CD14-positive monocyte (primary cell): ENCODE results near the gene CGA. TPM values are rescaled to one million over a fixed set of nuclear protein-coding genes. Genes with fewer than 3 reads are reported as not detected.
A peak's percentile ranks its signal among the peaks of the same experiment; 100 is the strongest.

Source experiments
- DNase-seq, 3 donors: peaks; one replicate each; pipeline ENCODE4 v3.0.0-alpha.2; 2011 to 2022
- H2AFZ ChIP-seq: 2 replicates; pipeline ENCODE4 v1.6.0; 2012; ENCODE audit warnings: mild to moderate bottlenecking, low read depth, low read length, inconsistent platforms; ENCODE audit not compliant: insufficient read depth, poor library complexity, severe bottlenecking
- H3K27ac ChIP-seq, 2 donors: 1 replicate in 1 of 2; 2 replicates in 1 of 2; pipeline ENCODE4 v1.5.1; 2012 to 2013; ENCODE audit warnings: low read length in 2 of 2, control low read depth in 1 of 2, inconsistent platforms in 1 of 2, low read depth in 1 of 2, mild to moderate bottlenecking in 1 of 2
- H3K27me3 ChIP-seq, 2 donors: one replicate each; pipeline versions ENCODE4 v1.6.0 to v1.6.1; 2011 to 2013; ENCODE audit warnings: low read length in 2 of 2; ENCODE audit not compliant: control insufficient read depth in 2 of 2, insufficient read depth in 2 of 2
- H3K36me3 ChIP-seq, 2 donors: replicated peaks in 1 of 2; 1 replicate in 1 of 2; 2 replicates in 1 of 2; pipeline versions ENCODE4 v1.5.1 to v1.6.1; 2012 to 2013; ENCODE audit warnings: low read length in 2 of 2, control low read depth in 1 of 2, inconsistent platforms in 1 of 2, mild to moderate bottlenecking in 1 of 2; ENCODE audit not compliant: insufficient read depth in 2 of 2, control insufficient read depth in 1 of 2
- H3K4me1 ChIP-seq, 2 donors: 1 replicate in 1 of 2; 2 replicates in 1 of 2; pipeline versions ENCODE4 v1.5.1 to v1.6.1; 2012 to 2013; ENCODE audit warnings: low read length in 2 of 2, control low read depth in 1 of 2, inconsistent platforms in 1 of 2, mild to moderate bottlenecking in 1 of 2, moderate library complexity in 1 of 2; ENCODE audit not compliant: insufficient read depth in 2 of 2, control insufficient read depth in 1 of 2
- H3K4me2 ChIP-seq: replicated peaks from 2 replicates; pipeline ENCODE3; 2012; ENCODE audit warnings: low read length, moderate library complexity, mild to moderate bottlenecking; ENCODE audit not compliant: poor library complexity, severe bottlenecking; ENCODE audit errors: extremely low read depth
- H3K4me3 ChIP-seq, 3 experiments: fragments of 200-600 bp in 1 of 3; sonication (generic) in 1 of 3; replicated peaks in 1 of 3; 1 replicate in 2 of 3; 2 replicates in 1 of 3; pipeline ENCODE4 v1.5.1; 2011 to 2013; ENCODE audit warnings: low read length in 3 of 3, mild to moderate bottlenecking in 3 of 3, control low read depth in 2 of 3, low read depth in 2 of 3, inconsistent platforms in 1 of 3, moderate library complexity in 1 of 3
- H3K79me2 ChIP-seq: 2 replicates; pipeline ENCODE4 v1.6.0; 2012; ENCODE audit warnings: mild to moderate bottlenecking, control low read depth, inconsistent platforms, low read length, moderate library complexity; ENCODE audit not compliant: insufficient read depth
- H3K9ac ChIP-seq: 2 replicates; pipeline ENCODE4 v1.6.0; 2017; ENCODE audit warnings: low read length, mild to moderate bottlenecking; ENCODE audit not compliant: insufficient read depth, poor library complexity, severe bottlenecking
- H3K9me3 ChIP-seq, 2 donors: replicated peaks in 1 of 2; 1 replicate in 1 of 2; 2 replicates in 1 of 2; pipeline versions ENCODE4 v1.5.1 to v1.6.1; 2012 to 2013; ENCODE audit warnings: low read length in 2 of 2, control low read depth in 1 of 2; ENCODE audit not compliant: control insufficient read depth in 1 of 2, insufficient read depth in 1 of 2
- H4K20me1 ChIP-seq: 2 replicates; pipeline ENCODE4 v1.6.0; 2012; ENCODE audit warnings: mild to moderate bottlenecking, low read length, control low read depth, moderate library complexity; ENCODE audit not compliant: insufficient read depth
- H3K27ac Mint-ChIP-seq, 7 donors: one replicate each; pipeline ENCODE4 v1.8.0; 2020; ENCODE audit warnings: mild to moderate bottlenecking in 7 of 7, mixed read lengths in 7 of 7, moderate library complexity in 6 of 7, inconsistent platforms in 2 of 7
- H3K27me3 Mint-ChIP-seq, 3 donors: one replicate each; pipeline ENCODE4 v1.8.0; 2021 to 2022; ENCODE audit warnings: low read depth in 3 of 3, mild to moderate bottlenecking in 3 of 3, mixed read lengths in 3 of 3, moderate library complexity in 3 of 3, inconsistent platforms in 1 of 3
- H3K36me3 Mint-ChIP-seq, 2 donors: one replicate each; pipeline ENCODE4 v1.8.0; 2020; ENCODE audit warnings: mixed read lengths in 2 of 2, inconsistent platforms in 1 of 2, mild to moderate bottlenecking in 1 of 2
- H3K4me1 Mint-ChIP-seq: one replicate; pipeline ENCODE4 v1.8.0; 2020; ENCODE audit warnings: mild to moderate bottlenecking, mixed read lengths
- H3K4me3 Mint-ChIP-seq, 2 donors: one replicate each; pipeline ENCODE4 v1.8.0; 2020; ENCODE audit warnings: mild to moderate bottlenecking in 2 of 2, mixed read lengths in 2 of 2, moderate library complexity in 1 of 2
- H3K9me3 Mint-ChIP-seq, 7 donors: one replicate each; pipeline ENCODE4 v1.8.0; 2020 to 2022; ENCODE audit warnings: mixed read lengths in 7 of 7, mild to moderate bottlenecking in 6 of 7, moderate library complexity in 6 of 7, inconsistent platforms in 2 of 7
- CTCF ChIP-seq: fragments of 200-600 bp; IDR thresholded peaks from one replicate; pipeline ENCODE4 v1.8.0; 2022; ENCODE audit warnings: antibody characterized with exemption, mild to moderate bottlenecking
- WGBS: methylation state at CpG from one replicate; pipeline ENCODE4 v1.1.5; 2013; ENCODE audit warnings: missing lambda C conversion rate; ENCODE audit not compliant: insufficient coverage; 5-methylcytosine and 5-hydroxymethylcytosine counted together
- intact Hi-C, 2 donors: fragments of 100-400 bp; cut with micrococcal nuclease; formaldehyde crosslinking; loops; one replicate each; pipeline versions ENCODE4 v1.15.0 to v1.15.1; 2023
- polyA plus RNA-seq, 3 donors: library from polyadenylated mRNA; depleted of rRNA in 1 of 3; unstranded in 2 of 3; stranded (reverse) in 1 of 3; fragments of 300-500 nt in 2 of 3; fragments of >200 nt in 1 of 3; fragmentation: Illumina TruSeq in 2 of 3; gene quantifications; 1 replicate in 2 of 3; 2 replicates in 1 of 3; pipeline ENCODE4 v1.2.3, GENCODE V29; 2012 to 2021

Gene CGA
- polyA plus RNA-seq, 3 donors: not detected

- H3K27ac Mint-ChIP-seq: no peak overlapping the region
- Histone ChIP-seq H3K27ac (no peak overlapping the region), H3K4me1 (peaks cover 0 to 8% of the 10 kb centered on the region in 2 donors), H4K20me1 (no peaks in the 10 kb centered on the region), H3K4me2 (no peak overlapping the region), H3K36me3 (no peaks in the 10 kb centered on the region), H3K79me2 (no peaks in the 10 kb centered on the region), H2AFZ (peak overlapping the region; percentile 9), H3K27me3 (no peaks in the 10 kb centered on the region), H3K9me3 (no peaks in the 10 kb centered on the region), H3K4me3 (no peak overlapping the region), H3K9ac (no peak overlapping the region)
- DNase-seq: no peak
- TF ChIP-seq CTCF: no peak
- peaks cover 1 to 2% (median 1%) of the 10 kb centered on the region in 3 donors for H3K27me3 Mint-ChIP-seq
- 13% methylated on average over 1 of the region's 2 CpGs for WGBS
- H3K4me1 Mint-ChIP-seq: peaks cover 11% of the 10 kb centered on the region
- no peaks in the 10 kb centered on the region for H3K36me3 Mint-ChIP-seq
- H3K9me3 Mint-ChIP-seq: peaks cover 0 to 3% (median 0%) of the 10 kb centered on the region in 7 donors
- intact Hi-C loops: no loop called here
- no peak overlapping the region for H3K4me3 Mint-ChIP-seq
These were observed 20.7 kb upstream of the CGA start for GRCh38 chr6:87115402-87116135.

- H3K4me1 Mint-ChIP-seq: peaks cover 14% of the 10 kb centered on the region
- Histone ChIP-seq H3K27ac (no peak overlapping the region), H3K9ac (no peak overlapping the region), H3K36me3 (no peaks in the 10 kb centered on the region), H3K4me2 (no peak overlapping the region), H3K9me3 (no peaks in the 10 kb centered on the region), H4K20me1 (no peaks in the 10 kb centered on the region), H3K79me2 (no peaks in the 10 kb centered on the region), H3K4me3 (no peak overlapping the region), H3K27me3 (no peaks in the 10 kb centered on the region), H2AFZ (no peak overlapping the region), H3K4me1 (peaks cover 0 to 8% of the 10 kb centered on the region in 2 donors)
- TF ChIP-seq CTCF: no peak
- H3K27me3 Mint-ChIP-seq: peaks cover 0 to 3% (median 2%) of the 10 kb centered on the region in 3 donors
- intact Hi-C loops: no loop called here
- H3K27ac Mint-ChIP-seq: peak overlapping the region in 3 of 7 donors; percentile 43 to 86 (median 79)
- no peak overlapping the region for H3K4me3 Mint-ChIP-seq
- peak; percentile 42 to 78 (median 50) for DNase-seq
- no CpG with 5 or more reads among the region's 1 CpG for WGBS
- H3K9me3 Mint-ChIP-seq: peaks cover 0 to 2% (median 0%) of the 10 kb centered on the region in 7 donors
- H3K36me3 Mint-ChIP-seq: no peaks in the 10 kb centered on the region
These were observed 15.7 kb upstream of the CGA start for GRCh38 chr6:87110636-87111035.
